Prostate gland (tissue), 2 donors: Measurements from ENCODE around the gene SPTLC1. TPM values are rescaled to one million over a fixed set of nuclear protein-coding genes. Genes with fewer than 3 reads are reported as not detected.
A peak's percentile ranks its signal among the peaks of the same experiment; 100 is the strongest.

ENCODE experiments used
- DNase-seq: peaks from one replicate; pipeline ENCODE4 v3.0.0-alpha.2; 2019; ENCODE audit warnings: low spot score
- H3K27ac ChIP-seq, 2 donors: fragments of 200-600 bp; sonication (generic); 2 replicates each; pipeline ENCODE4 v1.5.1; 2017 to 2019
- H3K27me3 ChIP-seq: fragments of 200-600 bp; sonication (generic); replicated peaks from 2 replicates; pipeline ENCODE4 v1.5.1; 2019; ENCODE audit not compliant: insufficient read depth
- H3K36me3 ChIP-seq, 2 donors: fragments of 200-600 bp; sonication (generic); 1 replicate in 1 of 2; 2 replicates in 1 of 2; pipeline versions ENCODE4 v1.5.1 to v1.8.1; 2017 to 2019
- H3K4me1 ChIP-seq: fragments of 200-600 bp; sonication (generic); replicated peaks from 2 replicates; pipeline ENCODE4 v1.5.1; 2019
- H3K4me3 ChIP-seq, 2 donors: fragments of 200-600 bp; sonication (generic); 2 replicates each; pipeline ENCODE4 v1.5.1; 2017 to 2019
- H3K9me3 ChIP-seq: fragments of 200-600 bp; sonication (generic); 2 replicates; pipeline ENCODE4 v1.5.1; 2017
- CTCF ChIP-seq, 4 experiments: fragments of 200-600 bp in 2 of 4; fragments of 450-650 bp in 2 of 4; sonication (generic) in 2 of 4; IDR thresholded peaks; 1 replicate in 3 of 4; 2 replicates in 1 of 4; pipeline ENCODE4 v1.5.1; 2016 to 2019; ENCODE audit warnings: antibody characterized with exemption in 4 of 4, mild to moderate bottlenecking in 2 of 4, moderate library complexity in 2 of 4
- POLR2A ChIP-seq: fragments of 450-650 bp; IDR thresholded peaks from one replicate; pipeline ENCODE4 v1.6.1; 2016; ENCODE audit warnings: antibody characterized with exemption, mild to moderate bottlenecking
- POLR2AphosphoS5 ChIP-seq: sonication (generic); formaldehyde crosslinking; IDR thresholded peaks from one replicate; pipeline ENCODE4 v1.6.1; 2017; ENCODE audit warnings: antibody characterized with exemption
- WGBS: methylation state at CpG from one replicate; pipeline ENCODE4 v1.1.5; 2018; 5-methylcytosine and 5-hydroxymethylcytosine counted together
- intact Hi-C: fragments of 100-400 bp; cut with DNase I; formaldehyde crosslinking; loops from one replicate; pipeline ENCODE4 v1.14.2; 2022
- total RNA-seq, 2 donors: library from RNA; depleted of rRNA; stranded (reverse); fragments of >200 nt; gene quantifications; one replicate each; pipeline ENCODE4 v1.1.0, GENCODE V29; 2016

SPTLC1 gene
- total RNA-seq, 2 donors from 2014 or later: 69.5 to 87.2 TPM

GRCh38 chr9:92142329-92142728 lies 27.1 kb upstream of the SPTLC1 start:
- Histone ChIP-seq H3K4me3 (no peak overlapping the region), H3K27ac (no peak overlapping the region), H3K9me3 (no peaks in the 10 kb centered on the region), H3K36me3 (no peaks in the 10 kb centered on the region), H3K4me1 (peaks cover 3% of the 10 kb centered on the region), H3K27me3 (no peaks in the 10 kb centered on the region)
- TF ChIP-seq POLR2AphosphoS5: no peak
- no peak for TF ChIP-seq CTCF (IDR thresholded peaks at IDR 0.05)
- no peak for TF ChIP-seq POLR2A
- intact Hi-C loops: no loop called here
- WGBS: 84% methylated on average over 8 of the region's 8 CpGs
- no peak for DNase-seq

GRCh38 chr9:92141144-92142129 lies 26.2 kb upstream of the SPTLC1 start:
- H3K4me1 ChIP-seq: peaks cover 3% of the 10 kb centered on the region
- no peak for DNase-seq
- 21% methylated on average over 38 of the region's 62 CpGs for WGBS
- intact Hi-C loops: no loop called here
- TF ChIP-seq POLR2AphosphoS5 (no peak), CTCF (IDR thresholded peaks at IDR 0.05) (peak in 2 of 4 experiments; percentile 28 to 61)
- no peaks in the 10 kb centered on the region for H3K36me3 ChIP-seq
- peak overlapping the region; percentile 25 to 37 for H3K4me3 ChIP-seq
- no peaks in the 10 kb centered on the region for H3K27me3 ChIP-seq
- no peaks in the 10 kb centered on the region for H3K9me3 ChIP-seq
- no peak overlapping the region for H3K27ac ChIP-seq

GRCh38 chr9:92140754-92141143 lies 25.5 kb upstream of the SPTLC1 start:
- Histone ChIP-seq H3K36me3 (no peaks in the 10 kb centered on the region), H3K9me3 (no peaks in the 10 kb centered on the region), H3K27me3 (no peaks in the 10 kb centered on the region), H3K4me3 (peak overlapping the region; percentile 25 to 37), H3K4me1 (peaks cover 3% of the 10 kb centered on the region), H3K27ac (no peak overlapping the region)
- no peak for DNase-seq
- WGBS: 5% methylated on average over 6 of the region's 6 CpGs
- TF ChIP-seq CTCF (IDR thresholded peaks at IDR 0.05) (no peak), POLR2A (no peak), POLR2AphosphoS5 (no peak)
- intact Hi-C loops: no loop called here

DNA sequence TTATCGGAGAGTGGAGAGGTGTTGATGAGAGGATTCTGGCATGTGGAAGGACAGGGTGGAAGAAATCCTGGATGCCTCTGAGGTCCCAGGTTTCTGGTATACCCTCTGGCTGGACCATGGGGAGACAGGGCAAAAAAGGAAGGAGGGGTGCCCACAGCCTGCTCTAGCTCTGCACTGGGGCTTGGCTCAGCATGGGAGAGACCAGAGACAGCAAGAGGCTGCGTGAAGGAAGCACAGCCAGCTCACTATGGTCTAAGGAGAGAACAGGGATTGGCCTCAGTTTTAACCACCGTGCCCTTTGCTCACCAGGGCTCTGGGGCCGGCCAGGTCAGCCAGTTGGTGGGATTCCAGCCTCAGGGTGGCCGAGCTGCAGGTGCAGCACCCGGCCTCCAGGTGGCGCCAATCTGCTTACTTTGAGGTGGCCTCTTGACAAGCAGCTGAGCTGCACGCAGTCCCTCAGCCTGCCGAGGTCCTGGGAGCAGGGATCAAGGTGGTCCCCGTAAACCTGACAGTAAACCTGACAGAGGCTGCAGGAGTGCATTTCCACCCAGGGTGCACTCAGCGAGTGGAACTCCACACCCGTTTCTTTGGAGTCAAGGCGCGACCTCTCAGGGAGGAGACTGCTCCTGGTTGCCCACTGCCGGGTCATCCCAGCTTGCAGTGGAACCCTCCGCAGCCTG lies 25.0 kb upstream of the SPTLC1 start:
- Histone ChIP-seq H3K4me3 (no peak overlapping the region), H3K4me1 (peaks cover 3% of the 10 kb centered on the region), H3K27ac (no peak overlapping the region), H3K27me3 (no peaks in the 10 kb centered on the region), H3K36me3 (no peaks in the 10 kb centered on the region), H3K9me3 (no peaks in the 10 kb centered on the region)
- intact Hi-C loops: no loop called here
- DNase-seq: peak; percentile 57
- 22% methylated on average over 14 of the region's 16 CpGs for WGBS
- no peak for TF ChIP-seq POLR2AphosphoS5
- TF ChIP-seq CTCF (IDR thresholded peaks at IDR 0.05): peak; percentile 81 to 91 (median 82)
- no peak for TF ChIP-seq POLR2A
